Esophagus muscularis mucosa (tissue), 4 donors: ENCODE data around the gene HIRA.

Source experiments
- CTCF ChIP-seq, 3 experiments: fragments of 200-600 bp in 2 of 3; fragments of 450-650 bp in 1 of 3; sonication (generic) in 2 of 3; IDR thresholded peaks; one replicate each; pipeline ENCODE4 v1.5.1; 2017 to 2019; ENCODE audit warnings: antibody characterized with exemption in 3 of 3, mild to moderate bottlenecking in 2 of 3, moderate library complexity in 1 of 3
- EP300 ChIP-seq: sonication (generic); formaldehyde crosslinking; IDR thresholded peaks from one replicate; pipeline ENCODE4 v1.6.1; 2017; ENCODE audit warnings: antibody characterized with exemption
- POLR2A ChIP-seq: fragments of 450-650 bp; IDR thresholded peaks from one replicate; pipeline ENCODE4 v1.6.1; 2017; ENCODE audit warnings: antibody characterized with exemption, moderate library complexity, mild to moderate bottlenecking, low read depth
- POLR2AphosphoS5 ChIP-seq, 2 donors: sonication (generic); formaldehyde crosslinking; IDR thresholded peaks; one replicate each; pipeline ENCODE4 v1.6.1; 2017; ENCODE audit warnings: antibody characterized with exemption in 2 of 2

GRCh38 chr22:19289475-19290161, 141.9 kb downstream of the HIRA start:
- TF ChIP-seq CTCF (IDR thresholded peaks at IDR 0.05) (no peak), POLR2A (no peak), EP300 (no peak), POLR2AphosphoS5 (IDR thresholded peaks at IDR 0.05) (no peak)
